Activated T-cell treated with anti-CD3 and anti-CD28 coated beads, Interleukin-2, amount 50 U/mL, for 24 hours (primary cell): ENCODE results near the gene KIFBP.
"Not testable (repeated sequence)": the region's sequence is repeated elsewhere in the genome, so short reads cannot be mapped to it uniquely, and the experiment has no call there.

Experiments
- DNase-seq: peaks from one replicate; pipeline ENCODE4 v3.0.0-alpha.2; 2020
- H3K27ac Mint-ChIP-seq: 2 replicates; pipeline ENCODE4 v1.8.0; 2020; ENCODE audit warnings: mild to moderate bottlenecking, mixed read lengths
- H3K27me3 Mint-ChIP-seq: 2 replicates; pipeline ENCODE4 v1.8.0; 2020; ENCODE audit warnings: mixed read lengths
- H3K36me3 Mint-ChIP-seq: 2 replicates; pipeline ENCODE4 v1.8.0; 2020; ENCODE audit warnings: low read depth, mixed read lengths
- H3K4me1 Mint-ChIP-seq: 2 replicates; pipeline ENCODE4 v1.8.0; 2020; ENCODE audit warnings: low read depth, mixed read lengths
- H3K4me3 Mint-ChIP-seq: 2 replicates; pipeline ENCODE4 v1.8.0; 2020; ENCODE audit warnings: mild to moderate bottlenecking, moderate library complexity, mixed read lengths
- H3K9me3 Mint-ChIP-seq: 2 replicates; pipeline ENCODE4 v1.8.0; 2020; ENCODE audit warnings: mixed read lengths

The KIFBP gene

GRCh38 chr10:68988530-68989316 is at the start of gene KIFBP:
KIFBP (plus strand) TSS chr10:68988803; CDS start chr10:68988833, 30 bp downstream.
- Mint-ChIP-seq H3K36me3 (peaks cover 56% of the 10 kb centered on the region), H3K27me3 (no peaks in the 10 kb centered on the region), H3K27ac (peak within 1 kb of the TSS; percentile 95), H3K4me1 (peaks cover 61% of the 10 kb centered on the region), H3K4me3 (peak within 1 kb of the TSS; percentile 92), H3K9me3 (no peaks in the 10 kb centered on the region)
- peak; percentile 83 for DNase-seq

- H3K27ac Mint-ChIP-seq, result peak overlapping the region; percentile 5
- H3K4me3 Mint-ChIP-seq, result no peak overlapping the region
- no peaks in the 10 kb centered on the region for H3K9me3 Mint-ChIP-seq
- H3K4me1 Mint-ChIP-seq, result peaks cover 17% of the 10 kb centered on the region
- H3K27me3 Mint-ChIP-seq, result no peaks in the 10 kb centered on the region
- DNase-seq, result no peak
- peaks cover 85% of the 10 kb centered on the region for H3K36me3 Mint-ChIP-seq
These were observed 49.7 kb upstream of the KIFBP start for GRCh38 chr10:68938884-68939283.

GRCh38 chr10:68940917-68941316 is 47.7 kb upstream of the KIFBP start:
- H3K36me3 Mint-ChIP-seq, result peaks cover 83% of the 10 kb centered on the region
- H3K4me1 Mint-ChIP-seq, H3K4me3 Mint-ChIP-seq, H3K9me3 Mint-ChIP-seq, H3K27me3 Mint-ChIP-seq, H3K27ac Mint-ChIP-seq, DNase-seq: not testable (repeated sequence)

- peaks cover 11% of the 10 kb centered on the region for H3K4me1 Mint-ChIP-seq
- DNase-seq, result no peak
- no peaks in the 10 kb centered on the region for H3K9me3 Mint-ChIP-seq
- no peak overlapping the region for H3K27ac Mint-ChIP-seq
- H3K36me3 Mint-ChIP-seq, result peaks cover 24% of the 10 kb centered on the region
- no peak overlapping the region for H3K4me3 Mint-ChIP-seq
- no peaks in the 10 kb centered on the region for H3K27me3 Mint-ChIP-seq
These were observed 38.0 kb upstream of the KIFBP start for GRCh38 chr10:68950598-68950997.

- no peaks in the 10 kb centered on the region for H3K9me3 Mint-ChIP-seq
- peaks cover 65% of the 10 kb centered on the region for H3K36me3 Mint-ChIP-seq
- peak overlapping the region; percentile 98 for H3K4me3 Mint-ChIP-seq
- peak overlapping the region; percentile 85 for H3K27ac Mint-ChIP-seq
- no peak for DNase-seq
- peaks cover 35% of the 10 kb centered on the region for H3K4me1 Mint-ChIP-seq
- H3K27me3 Mint-ChIP-seq, result no peaks in the 10 kb centered on the region
These were observed 33.7 kb upstream of the KIFBP start for GRCh38 chr10:68954904-68955303.

- peak overlapping the region; percentile 98 for H3K4me3 Mint-ChIP-seq
- peaks cover 38% of the 10 kb centered on the region for H3K4me1 Mint-ChIP-seq
- peaks cover 70% of the 10 kb centered on the region for H3K36me3 Mint-ChIP-seq
- no peak for DNase-seq
- H3K27me3 Mint-ChIP-seq, result no peaks in the 10 kb centered on the region
- peak overlapping the region; percentile 100 for H3K27ac Mint-ChIP-seq
- H3K9me3 Mint-ChIP-seq, result no peaks in the 10 kb centered on the region
These were observed 33.2 kb upstream of the KIFBP start for GRCh38 chr10:68955355-68955831.

GRCh38 chr10:68955832-68956532 is 32.6 kb upstream of the KIFBP start, which contains the start of gene DDX21:
DDX21 (plus strand) TSS chr10:68956170; CDS start chr10:68956226, 56 bp downstream.
- Mint-ChIP-seq H3K27ac (peak within 1 kb of the TSS; percentile 100), H3K9me3 (no peaks in the 10 kb centered on the region), H3K4me1 (peaks cover 43% of the 10 kb centered on the region), H3K27me3 (no peaks in the 10 kb centered on the region), H3K36me3 (peaks cover 75% of the 10 kb centered on the region), H3K4me3 (peak within 1 kb of the TSS; percentile 98)
- DNase-seq, result peak; percentile 90

- no peaks in the 10 kb centered on the region for H3K27me3 Mint-ChIP-seq
- peaks cover 53% of the 10 kb centered on the region for H3K4me1 Mint-ChIP-seq
- H3K36me3 Mint-ChIP-seq, result peaks cover 85% of the 10 kb centered on the region
- H3K9me3 Mint-ChIP-seq, result no peaks in the 10 kb centered on the region
- DNase-seq, result no peak
- peak overlapping the region; percentile 98 for H3K4me3 Mint-ChIP-seq
- peak overlapping the region; percentile 100 for H3K27ac Mint-ChIP-seq
These were observed 31.4 kb upstream of the KIFBP start for GRCh38 chr10:68957284-68957615.

GRCh38 chr10:68957654-68958053 is 30.9 kb upstream of the KIFBP start:
- no peak for DNase-seq
- Mint-ChIP-seq H3K4me1 (peaks cover 54% of the 10 kb centered on the region), H3K27me3 (no peaks in the 10 kb centered on the region), H3K4me3 (peak overlapping the region; percentile 98), H3K36me3 (peaks cover 85% of the 10 kb centered on the region), H3K9me3 (no peaks in the 10 kb centered on the region), H3K27ac (peak overlapping the region; percentile 100)

GRCh38 chr10:68959695-68960527 is 28.7 kb upstream of the KIFBP start:
- Mint-ChIP-seq H3K9me3 (no peaks in the 10 kb centered on the region), H3K27ac (peak overlapping the region; percentile 88), H3K4me1 (peaks cover 53% of the 10 kb centered on the region), H3K4me3 (peak overlapping the region; percentile 78), H3K27me3 (no peaks in the 10 kb centered on the region), H3K36me3 (peaks cover 95% of the 10 kb centered on the region)
- no peak for DNase-seq

- no peak for DNase-seq
- H3K27me3 Mint-ChIP-seq, result no peaks in the 10 kb centered on the region
- no peaks in the 10 kb centered on the region for H3K9me3 Mint-ChIP-seq
- H3K36me3 Mint-ChIP-seq, result peaks cover 98% of the 10 kb centered on the region
- no peak overlapping the region for H3K4me3 Mint-ChIP-seq
- peak overlapping the region; percentile 59 for H3K27ac Mint-ChIP-seq
- peaks cover 59% of the 10 kb centered on the region for H3K4me1 Mint-ChIP-seq
These were observed 25.5 kb upstream of the KIFBP start for GRCh38 chr10:68963151-68963550.

- peak overlapping the region; percentile 55 for H3K27ac Mint-ChIP-seq
- no peak overlapping the region for H3K4me3 Mint-ChIP-seq
- H3K9me3 Mint-ChIP-seq, result no peaks in the 10 kb centered on the region
- H3K36me3 Mint-ChIP-seq, result peaks cover 99% of the 10 kb centered on the region
- H3K4me1 Mint-ChIP-seq, result peaks cover 15% of the 10 kb centered on the region
- no peaks in the 10 kb centered on the region for H3K27me3 Mint-ChIP-seq
- no peak for DNase-seq
These were observed 14.6 kb upstream of the KIFBP start for GRCh38 chr10:68973975-68974374.

- H3K27me3 Mint-ChIP-seq, H3K4me1 Mint-ChIP-seq, DNase-seq, H3K9me3 Mint-ChIP-seq, H3K4me3 Mint-ChIP-seq: not testable (repeated sequence)
- Mint-ChIP-seq H3K36me3 (peaks cover 98% of the 10 kb centered on the region), H3K27ac (peak overlapping the region; percentile 33)
These were observed 12.6 kb upstream of the KIFBP start for GRCh38 chr10:68975936-68976473.

GRCh38 chr10:68979738-68980137 is 8.9 kb upstream of the KIFBP start:
- Mint-ChIP-seq H3K36me3 (peaks cover 97% of the 10 kb centered on the region), H3K27ac (peak overlapping the region; percentile 50)
- H3K4me3 Mint-ChIP-seq, H3K27me3 Mint-ChIP-seq, H3K9me3 Mint-ChIP-seq, H3K4me1 Mint-ChIP-seq, DNase-seq: not testable (repeated sequence)
